AG10803 (cell line): ENCODE data around the gene MED10.

Source experiments
- DNase-seq: peaks from one replicate; pipeline ENCODE4 v3.0.0; 2010; ENCODE audit warnings: low read depth
- H3K4me3 ChIP-seq: 2 replicates; pipeline ENCODE4 v1.5.1; 2011; ENCODE audit warnings: mild to moderate bottlenecking, low read length, control low read depth
- TF ChIP-seq, protein P1 (sequence below): conservative IDR thresholded peaks from 2 replicates; pipeline ENCODE4 v1.5.1; 2011; ENCODE audit warnings: mild to moderate bottlenecking, low read length, control low read depth, inconsistent platforms

Gene MED10

DNA sequence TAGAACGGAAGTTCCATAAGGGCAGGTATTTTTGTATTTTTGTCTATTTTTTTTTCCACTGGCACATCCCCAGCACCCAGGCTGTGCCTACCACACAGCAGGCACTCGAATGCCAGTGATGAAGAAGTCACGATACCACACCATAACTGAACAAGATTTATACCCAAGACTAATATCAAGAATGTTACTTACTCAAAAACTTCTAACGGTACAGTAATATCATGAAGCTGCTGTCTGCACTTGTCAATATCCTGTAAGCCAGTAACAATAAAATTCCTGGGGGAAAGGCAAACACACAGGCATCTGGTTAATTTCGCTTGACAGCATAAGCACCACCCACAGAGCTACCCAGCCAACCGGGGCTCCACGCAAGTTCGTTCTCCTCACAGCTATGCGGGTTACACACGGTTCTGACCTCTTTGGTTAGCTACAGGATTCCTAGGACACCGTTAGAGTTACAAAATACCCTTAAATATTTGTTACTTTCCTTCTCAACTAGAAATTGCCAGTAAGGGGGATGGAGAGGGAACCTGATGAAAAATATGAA is 1.3 kb downstream of the MED10 start:
- peak overlapping the region; percentile 96 for H3K4me3 ChIP-seq
- TF ChIP-seq, protein P1, sequence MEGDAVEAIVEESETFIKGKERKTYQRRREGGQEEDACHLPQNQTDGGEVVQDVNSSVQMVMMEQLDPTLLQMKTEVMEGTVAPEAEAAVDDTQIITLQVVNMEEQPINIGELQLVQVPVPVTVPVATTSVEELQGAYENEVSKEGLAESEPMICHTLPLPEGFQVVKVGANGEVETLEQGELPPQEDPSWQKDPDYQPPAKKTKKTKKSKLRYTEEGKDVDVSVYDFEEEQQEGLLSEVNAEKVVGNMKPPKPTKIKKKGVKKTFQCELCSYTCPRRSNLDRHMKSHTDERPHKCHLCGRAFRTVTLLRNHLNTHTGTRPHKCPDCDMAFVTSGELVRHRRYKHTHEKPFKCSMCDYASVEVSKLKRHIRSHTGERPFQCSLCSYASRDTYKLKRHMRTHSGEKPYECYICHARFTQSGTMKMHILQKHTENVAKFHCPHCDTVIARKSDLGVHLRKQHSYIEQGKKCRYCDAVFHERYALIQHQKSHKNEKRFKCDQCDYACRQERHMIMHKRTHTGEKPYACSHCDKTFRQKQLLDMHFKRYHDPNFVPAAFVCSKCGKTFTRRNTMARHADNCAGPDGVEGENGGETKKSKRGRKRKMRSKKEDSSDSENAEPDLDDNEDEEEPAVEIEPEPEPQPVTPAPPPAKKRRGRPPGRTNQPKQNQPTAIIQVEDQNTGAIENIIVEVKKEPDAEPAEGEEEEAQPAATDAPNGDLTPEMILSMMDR, result no peak
- DNase-seq, result peak; percentile 44

DNA sequence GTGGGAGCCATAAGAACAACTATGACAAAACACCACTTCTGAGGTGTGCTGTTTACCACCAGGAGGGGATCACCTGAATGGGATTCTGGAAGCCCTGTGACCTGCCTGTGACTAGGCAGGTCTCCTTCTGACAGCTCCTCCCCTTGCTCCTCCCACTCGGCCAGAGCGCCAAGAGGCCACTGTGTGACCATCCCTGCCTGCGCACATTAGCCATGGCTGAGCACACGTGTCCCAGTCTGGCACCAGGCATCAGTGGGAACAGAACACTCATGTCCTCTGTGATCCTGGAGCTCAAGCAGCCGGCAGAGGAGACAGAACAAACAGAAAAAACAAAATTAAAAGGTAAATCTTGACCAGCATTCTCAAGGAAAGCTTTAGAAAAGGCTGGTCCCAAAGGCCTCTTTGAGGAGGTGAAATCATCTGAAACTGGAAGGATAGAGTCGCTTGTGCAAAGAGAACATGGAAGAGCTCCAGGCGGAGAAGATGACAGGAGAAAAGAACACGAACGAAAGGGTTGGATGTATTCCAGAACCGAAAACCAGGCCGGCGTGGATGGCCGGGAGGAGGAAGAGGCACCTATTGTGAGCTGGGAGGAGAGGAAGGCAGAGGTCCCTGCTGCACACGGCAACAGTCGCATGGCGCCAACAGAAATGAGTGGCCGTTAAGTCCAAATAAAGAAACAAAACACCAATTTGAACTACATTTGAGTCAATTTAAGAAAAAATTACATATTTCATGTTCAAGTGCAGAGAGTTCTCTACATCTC is 5.1 kb downstream of the MED10 start:
- no peak for DNase-seq
- H3K4me3 ChIP-seq, result no peak overlapping the region
- TF ChIP-seq, protein P1, result no peak

DNA sequence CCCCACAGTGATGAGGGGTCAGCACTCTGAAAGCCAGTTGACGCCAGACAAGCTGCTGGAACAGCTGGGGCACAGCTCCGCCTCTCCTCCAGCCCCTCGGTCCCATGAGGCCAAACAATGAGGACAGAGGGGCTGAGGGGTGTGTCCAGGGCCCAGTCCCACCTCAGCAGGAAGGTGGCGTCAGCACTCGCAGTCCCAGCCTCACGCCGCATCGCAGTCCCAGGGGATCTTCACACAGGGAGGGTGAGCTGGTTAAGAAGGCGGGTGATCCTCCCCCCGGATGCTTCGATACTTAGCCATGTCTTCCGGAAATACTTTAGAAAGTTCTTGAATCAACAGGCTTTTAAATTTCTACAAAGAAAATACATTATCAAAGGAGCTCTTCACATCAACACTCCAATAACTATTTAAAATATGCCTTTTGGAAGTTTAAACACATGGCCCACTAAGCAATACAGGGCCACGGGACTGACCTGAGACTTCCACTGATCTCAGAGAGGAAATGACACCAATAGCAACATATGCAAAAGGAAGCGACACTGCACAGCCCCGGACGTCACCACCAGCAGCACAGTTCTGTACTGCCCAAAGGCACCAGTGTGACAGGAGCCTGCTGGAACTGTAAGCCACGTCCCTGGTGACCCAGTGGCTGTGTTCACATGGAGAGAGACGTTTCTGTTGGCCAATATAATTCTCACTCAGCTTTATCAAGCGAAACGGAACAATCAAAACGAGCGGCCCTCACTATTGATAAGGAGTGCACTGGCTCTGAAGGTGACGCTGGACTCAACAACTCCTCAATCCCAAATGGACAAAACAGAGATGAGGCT is 5.9 kb downstream of the MED10 start:
- no peak overlapping the region for H3K4me3 ChIP-seq
- TF ChIP-seq, protein P1, result no peak
- no peak for DNase-seq

DNA sequence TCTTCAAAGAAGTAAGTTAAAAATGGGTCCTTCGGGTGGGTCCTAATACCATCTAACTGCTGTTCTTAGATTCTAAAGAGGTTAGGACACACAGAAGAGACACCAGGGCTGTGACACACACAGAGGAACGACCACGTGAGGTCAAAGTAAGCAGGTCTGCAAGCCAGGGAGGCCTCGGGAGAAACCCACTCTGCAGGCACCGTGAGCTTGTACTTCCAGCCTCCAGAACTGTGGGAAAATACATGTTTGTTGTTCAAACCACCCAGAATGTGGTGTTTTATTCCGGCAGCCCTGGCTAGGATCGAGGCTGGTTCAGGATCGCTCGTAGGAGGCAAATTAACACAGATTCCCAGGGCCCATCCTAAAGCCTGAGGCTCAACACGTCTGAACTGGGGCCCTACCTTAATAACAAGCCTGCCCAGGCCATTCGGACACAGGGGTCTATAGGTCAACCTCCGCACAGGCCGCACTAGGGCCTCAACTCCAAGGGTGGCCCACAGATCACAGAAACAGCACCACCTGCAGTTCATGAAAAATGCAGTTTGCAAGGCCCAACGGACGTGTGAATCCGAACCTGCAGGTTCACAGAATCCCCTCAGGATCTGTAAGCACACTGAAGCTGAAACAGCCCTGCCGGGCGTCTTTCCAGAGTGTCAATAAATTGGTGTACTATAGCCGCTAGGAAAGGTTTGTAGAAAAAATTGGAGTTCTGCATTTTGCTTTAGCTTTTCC is 7.1 kb downstream of the MED10 start:
- no peak for DNase-seq
- no peak overlapping the region for H3K4me3 ChIP-seq
- TF ChIP-seq, protein P1, result no peak

DNA sequence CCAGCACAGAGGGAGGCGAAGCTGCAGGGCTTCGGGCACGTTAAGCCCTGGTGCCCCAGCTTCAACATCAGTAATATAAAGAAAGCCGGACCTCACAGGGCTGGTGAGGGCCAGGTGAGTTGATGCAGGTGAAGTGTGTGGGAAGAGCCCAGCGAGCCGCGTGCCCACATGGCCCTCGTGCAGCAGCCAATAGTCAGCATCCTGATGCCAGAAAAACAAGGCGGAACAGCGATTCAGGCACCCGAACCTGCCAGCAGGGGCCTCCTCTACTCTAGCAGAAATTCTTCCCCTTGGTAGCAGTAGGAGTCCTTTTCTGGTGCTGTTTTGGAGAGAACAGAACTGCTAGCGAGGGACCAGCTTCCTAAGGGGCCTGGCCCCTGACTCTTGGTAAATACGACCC is 7.8 kb downstream of the MED10 start:
- DNase-seq, result no peak
- TF ChIP-seq, protein P1, result no peak
- H3K4me3 ChIP-seq, result no peak overlapping the region

DNA sequence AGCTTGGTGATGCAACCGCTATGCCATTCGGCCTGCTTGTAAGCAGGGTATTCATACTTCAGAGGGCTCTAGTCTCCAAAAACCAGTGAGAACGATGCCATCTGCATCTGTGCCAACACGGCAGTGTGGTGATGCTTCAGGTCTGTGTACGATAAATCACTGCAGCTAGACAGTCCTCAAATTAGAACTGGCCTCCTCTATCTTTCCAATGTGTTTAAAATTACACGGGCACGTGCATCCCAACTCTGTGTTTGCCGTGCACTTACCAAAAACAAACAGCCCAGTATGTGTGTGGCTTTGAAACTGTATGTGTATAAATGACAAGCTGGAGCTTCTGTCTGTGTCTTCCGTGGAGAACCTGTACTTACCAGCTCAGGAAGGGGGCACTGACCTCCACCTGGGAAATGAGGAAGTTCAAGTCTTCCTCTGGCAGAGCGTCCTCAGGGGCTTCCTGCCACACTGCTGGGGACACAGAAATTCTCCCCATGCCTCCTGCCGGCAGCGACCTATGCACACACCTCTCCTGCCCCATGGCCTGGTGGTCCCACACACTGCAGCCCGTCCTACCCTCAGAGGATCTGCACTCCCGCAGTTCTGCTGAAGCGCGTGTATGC is 12.3 kb downstream of the MED10 start:
- TF ChIP-seq, protein P1, result no peak
- no peak for DNase-seq
- H3K4me3 ChIP-seq, result no peak overlapping the region
